Liver (tissue), 9 donors: ENCODE data around the gene HOXD13. TPM values are rescaled to one million over a fixed set of nuclear protein-coding genes. Genes with fewer than 3 reads are reported as not detected.

Experiments
- DNase-seq: peaks from one replicate; pipeline ENCODE4 v3.0.0-alpha.2; 2017; ENCODE audit warnings: low spot score
- H3K27ac ChIP-seq, 2 donors: one replicate each; pipeline ENCODE4 v1.7.0; 2013; ENCODE audit warnings: inconsistent platforms in 2 of 2, low read length in 2 of 2, control low read depth in 1 of 2, low read depth in 1 of 2, mild to moderate bottlenecking in 1 of 2
- H3K27me3 ChIP-seq, 4 donors: one replicate each; pipeline versions ENCODE4 v1.6.1 to v1.7.0; 2013; ENCODE audit warnings: low read length in 3 of 4, inconsistent platforms in 1 of 4, mild to moderate bottlenecking in 1 of 4, moderate library complexity in 1 of 4; ENCODE audit not compliant: control insufficient read depth in 4 of 4, insufficient read depth in 4 of 4
- H3K36me3 ChIP-seq, 4 donors: one replicate each; pipeline versions ENCODE4 v1.6.1 to v1.7.0; 2013; ENCODE audit warnings: low read length in 3 of 4, mild to moderate bottlenecking in 3 of 4, low read depth in 1 of 4, moderate library complexity in 1 of 4; ENCODE audit not compliant: control insufficient read depth in 4 of 4, insufficient read depth in 3 of 4
- H3K4me1 ChIP-seq, 4 donors: one replicate each; pipeline versions ENCODE4 v1.6.1 to v1.7.0; 2013; ENCODE audit warnings: low read length in 3 of 4, mild to moderate bottlenecking in 3 of 4, moderate library complexity in 1 of 4; ENCODE audit not compliant: control insufficient read depth in 4 of 4, insufficient read depth in 4 of 4
- H3K4me3 ChIP-seq, 3 donors: one replicate each; pipeline versions ENCODE4 v1.6.1 to v1.7.0; 2013; ENCODE audit warnings: low read length in 3 of 3, control low read depth in 1 of 3, low read depth in 1 of 3, mild to moderate bottlenecking in 1 of 3
- H3K9ac ChIP-seq, 2 donors: one replicate each; pipeline ENCODE4 v1.7.0; 2013; ENCODE audit warnings: low read length in 2 of 2, mild to moderate bottlenecking in 2 of 2, moderate library complexity in 2 of 2, control low read depth in 1 of 2, low read depth in 1 of 2
- H3K9me3 ChIP-seq, 4 donors: one replicate each; pipeline versions ENCODE4 v1.6.1 to v1.7.0; 2013; ENCODE audit warnings: low read length in 3 of 4; ENCODE audit not compliant: control insufficient read depth in 4 of 4
- EGR1 ChIP-seq, 2 donors: IDR thresholded peaks; 2 replicates each; pipeline ENCODE4 v1.6.1; 2016 to 2018; ENCODE audit warnings: antibody characterized with exemption in 2 of 2, low read depth in 2 of 2
- FOXA1 ChIP-seq: IDR thresholded peaks from 2 replicates; pipeline ENCODE4 v1.6.1; 2016; ENCODE audit warnings: antibody characterized with exemption
- FOXA2 ChIP-seq: IDR thresholded peaks from 2 replicates; pipeline ENCODE4 v1.6.1; 2016; ENCODE audit warnings: antibody characterized with exemption
- GABPA ChIP-seq, 2 donors: IDR thresholded peaks in 1 of 2; conservative IDR thresholded peaks in 1 of 2; 2 replicates each; pipeline ENCODE4 v1.6.1; 2016; ENCODE audit warnings: antibody characterized with exemption in 2 of 2, mild to moderate bottlenecking in 1 of 2, moderate library complexity in 1 of 2
- HNF4A ChIP-seq, 2 donors: conservative IDR thresholded peaks; 2 replicates each; pipeline ENCODE4 v1.6.1; 2016; ENCODE audit warnings: antibody characterized with exemption in 2 of 2, mild to moderate bottlenecking in 2 of 2
- HNF4G ChIP-seq: IDR thresholded peaks from 2 replicates; pipeline ENCODE4 v1.6.1; 2016; ENCODE audit warnings: antibody characterized with exemption
- JUND ChIP-seq, 2 donors: IDR thresholded peaks; 2 replicates each; pipeline ENCODE4 v1.6.1; 2016; ENCODE audit warnings: antibody characterized with exemption in 2 of 2
- MAX ChIP-seq: IDR thresholded peaks from 2 replicates; pipeline ENCODE4 v1.6.1; 2016; ENCODE audit warnings: antibody characterized with exemption
- NR2F2 ChIP-seq: IDR thresholded peaks from 2 replicates; pipeline ENCODE4 v1.6.1; 2016; ENCODE audit warnings: antibody characterized with exemption
- RAD21 ChIP-seq, 2 donors: IDR thresholded peaks; 2 replicates each; pipeline ENCODE4 v1.6.1; 2016; ENCODE audit warnings: antibody characterized with exemption in 2 of 2, mild to moderate bottlenecking in 2 of 2
- REST ChIP-seq: IDR thresholded peaks from 2 replicates; pipeline ENCODE4 v1.6.1; 2016; ENCODE audit warnings: antibody characterized with exemption, mild to moderate bottlenecking
- RXRA ChIP-seq, 2 donors: IDR thresholded peaks; 2 replicates each; pipeline ENCODE4 v1.6.1; 2017 to 2018; ENCODE audit warnings: antibody characterized with exemption in 2 of 2, mild to moderate bottlenecking in 1 of 2
- SP1 ChIP-seq: IDR thresholded peaks from 2 replicates; pipeline ENCODE4 v1.6.1; 2018; ENCODE audit warnings: antibody characterized with exemption, mild to moderate bottlenecking
- TAF1 ChIP-seq: conservative IDR thresholded peaks from 2 replicates; pipeline ENCODE4 v1.6.1; 2016; ENCODE audit warnings: antibody characterized with exemption, mild to moderate bottlenecking
- YY1 ChIP-seq: IDR thresholded peaks from 2 replicates; pipeline ENCODE4 v1.6.1; 2016; ENCODE audit warnings: antibody characterized with exemption, mild to moderate bottlenecking
- WGBS: extraction: QIAGEN DNeasy Blood & Tissue Kit; methylation state at CpG from one replicate; pipeline ENCODE4 v1.1.7; 2013; 5-methylcytosine and 5-hydroxymethylcytosine counted together
- polyA plus RNA-seq, 2 donors: library from polyadenylated mRNA; stranded (reverse) in 1 of 2; unstranded in 1 of 2; fragments of 200-250 nt in 1 of 2; fragments of >200 nt in 1 of 2; fragmentation: Nextera tagmentation in 1 of 2; extraction: Ambion mirVana in 1 of 2; gene quantifications; one replicate each; pipeline versions ENCODE4 v1.2.1 to v1.2.3, GENCODE V29; 2013 to 2015
- total RNA-seq, 2 donors: library from RNA; depleted of rRNA; stranded (reverse); fragments of >200 nt; gene quantifications; one replicate each; pipeline ENCODE4 v1.2.3, GENCODE V29; 2014
- TF ChIP-seq, protein P1 (sequence below): fragments of 150-350 bp; IDR thresholded peaks from 2 replicates; pipeline ENCODE4 v1.5.1; 2017; ENCODE audit warnings: improper control_type of control experiment, low read depth, low read length; ENCODE audit not compliant: missing input control
- TF ChIP-seq, protein P2 (sequence below): IDR thresholded peaks from 2 replicates; pipeline ENCODE4 v1.6.1; 2016; ENCODE audit warnings: antibody characterized with exemption
- TF ChIP-seq, protein P3 (sequence below): IDR thresholded peaks from 2 replicates; pipeline ENCODE4 v1.6.1; 2016; ENCODE audit warnings: antibody characterized with exemption
- donor health status: healthy.
- donor health status: healthy.
- donor health status: healthy.
- donor health status: healthy.
- donor health status: healthy.

The HOXD13 gene
- total and polyA plus RNA-seq, 4 donors, result not detected

DNA sequence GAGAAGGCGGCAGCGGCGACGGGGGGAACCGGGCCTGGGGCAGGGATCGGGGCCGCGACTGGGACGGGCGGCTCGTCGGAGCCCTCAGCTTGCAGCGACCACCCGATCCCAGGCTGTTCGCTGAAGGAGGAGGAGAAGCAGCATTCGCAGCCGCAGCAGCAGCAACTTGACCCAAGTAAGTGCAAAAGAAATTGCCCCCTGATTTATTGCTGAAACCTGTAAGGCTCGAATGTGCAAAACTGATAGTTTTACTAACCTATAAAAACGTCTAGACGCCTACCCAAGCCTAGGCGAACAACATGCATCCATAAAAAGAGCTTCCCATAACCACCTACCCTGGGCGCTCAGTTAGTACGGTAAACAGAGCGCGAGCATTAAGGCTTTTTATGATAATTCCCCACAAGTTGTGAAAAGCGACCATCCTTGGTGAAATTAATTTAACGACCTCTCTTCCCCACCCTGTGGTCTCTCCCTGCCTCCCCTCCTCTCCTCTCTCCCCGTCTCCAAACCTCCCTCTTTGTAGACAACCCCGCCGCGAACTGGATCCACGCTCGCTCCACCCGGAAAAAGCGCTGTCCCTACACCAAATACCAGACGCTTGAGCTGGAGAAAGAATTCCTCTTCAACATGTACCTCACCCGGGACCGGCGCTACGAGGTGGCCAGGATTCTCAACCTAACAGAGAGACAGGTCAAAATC is 31.0 kb downstream of the HOXD13 start:
- Histone ChIP-seq H3K9me3 (peaks cover 0 to 3% (median 0%) of the 10 kb centered on the region in 4 donors), H3K4me1 (peaks cover 4 to 10% (median 9%) of the 10 kb centered on the region in 4 donors), H3K27me3 (peaks cover 20 to 51% (median 26%) of the 10 kb centered on the region in 4 donors), H3K4me3 (peak overlapping the region in 1 of 3 donors; percentile 47), H3K36me3 (no peaks in the 10 kb centered on the region), H3K27ac (no peak overlapping the region), H3K9ac (no peak overlapping the region)
- WGBS, result 6% methylated on average over 40 of the region's 40 CpGs
- no peak for TF ChIP-seq GABPA (IDR thresholded peaks at IDR 0.05 in 1 of 2, conservative IDR thresholded peaks at IDR 0.05 in 1 of 2)
- no peak for TF ChIP-seq NR2F2
- no peak for TF ChIP-seq SP1
- TF ChIP-seq HNF4G, result no peak
- no peak for TF ChIP-seq TAF1
- TF ChIP-seq JUND (IDR thresholded peaks at IDR 0.05), result no peak
- no peak for TF ChIP-seq FOXA1
- TF ChIP-seq, protein P1, sequence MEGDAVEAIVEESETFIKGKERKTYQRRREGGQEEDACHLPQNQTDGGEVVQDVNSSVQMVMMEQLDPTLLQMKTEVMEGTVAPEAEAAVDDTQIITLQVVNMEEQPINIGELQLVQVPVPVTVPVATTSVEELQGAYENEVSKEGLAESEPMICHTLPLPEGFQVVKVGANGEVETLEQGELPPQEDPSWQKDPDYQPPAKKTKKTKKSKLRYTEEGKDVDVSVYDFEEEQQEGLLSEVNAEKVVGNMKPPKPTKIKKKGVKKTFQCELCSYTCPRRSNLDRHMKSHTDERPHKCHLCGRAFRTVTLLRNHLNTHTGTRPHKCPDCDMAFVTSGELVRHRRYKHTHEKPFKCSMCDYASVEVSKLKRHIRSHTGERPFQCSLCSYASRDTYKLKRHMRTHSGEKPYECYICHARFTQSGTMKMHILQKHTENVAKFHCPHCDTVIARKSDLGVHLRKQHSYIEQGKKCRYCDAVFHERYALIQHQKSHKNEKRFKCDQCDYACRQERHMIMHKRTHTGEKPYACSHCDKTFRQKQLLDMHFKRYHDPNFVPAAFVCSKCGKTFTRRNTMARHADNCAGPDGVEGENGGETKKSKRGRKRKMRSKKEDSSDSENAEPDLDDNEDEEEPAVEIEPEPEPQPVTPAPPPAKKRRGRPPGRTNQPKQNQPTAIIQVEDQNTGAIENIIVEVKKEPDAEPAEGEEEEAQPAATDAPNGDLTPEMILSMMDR, result no peak
- no peak for TF ChIP-seq HNF4A (conservative IDR thresholded peaks at IDR 0.05)
- no peak for TF ChIP-seq RXRA (IDR thresholded peaks at IDR 0.05)
- no peak for TF ChIP-seq FOXA2
- TF ChIP-seq RAD21 (IDR thresholded peaks at IDR 0.05), result no peak
- TF ChIP-seq, protein P2, sequence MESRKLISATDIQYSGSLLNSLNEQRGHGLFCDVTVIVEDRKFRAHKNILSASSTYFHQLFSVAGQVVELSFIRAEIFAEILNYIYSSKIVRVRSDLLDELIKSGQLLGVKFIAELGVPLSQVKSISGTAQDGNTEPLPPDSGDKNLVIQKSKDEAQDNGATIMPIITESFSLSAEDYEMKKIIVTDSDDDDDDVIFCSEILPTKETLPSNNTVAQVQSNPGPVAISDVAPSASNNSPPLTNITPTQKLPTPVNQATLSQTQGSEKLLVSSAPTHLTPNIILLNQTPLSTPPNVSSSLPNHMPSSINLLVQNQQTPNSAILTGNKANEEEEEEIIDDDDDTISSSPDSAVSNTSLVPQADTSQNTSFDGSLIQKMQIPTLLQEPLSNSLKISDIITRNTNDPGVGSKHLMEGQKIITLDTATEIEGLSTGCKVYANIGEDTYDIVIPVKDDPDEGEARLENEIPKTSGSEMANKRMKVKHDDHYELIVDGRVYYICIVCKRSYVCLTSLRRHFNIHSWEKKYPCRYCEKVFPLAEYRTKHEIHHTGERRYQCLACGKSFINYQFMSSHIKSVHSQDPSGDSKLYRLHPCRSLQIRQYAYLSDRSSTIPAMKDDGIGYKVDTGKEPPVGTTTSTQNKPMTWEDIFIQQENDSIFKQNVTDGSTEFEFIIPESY, result no peak
- TF ChIP-seq EGR1 (IDR thresholded peaks at IDR 0.05; ENCODE audit: low read depth in 2 of 2), result no peak
- TF ChIP-seq YY1, result no peak
- no peak for TF ChIP-seq MAX
- TF ChIP-seq, protein P3, sequence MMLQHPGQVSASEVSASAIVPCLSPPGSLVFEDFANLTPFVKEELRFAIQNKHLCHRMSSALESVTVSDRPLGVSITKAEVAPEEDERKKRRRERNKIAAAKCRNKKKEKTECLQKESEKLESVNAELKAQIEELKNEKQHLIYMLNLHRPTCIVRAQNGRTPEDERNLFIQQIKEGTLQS, result no peak
- no peak for TF ChIP-seq REST
- no peak for DNase-seq
